GM12892 (cell line): ENCODE measurements around the gene USP48.
"Not testable (repeated sequence)": the region's sequence is repeated elsewhere in the genome, so short reads cannot be mapped to it uniquely, and the experiment has no call there.

Source experiments
- DNase-seq: peaks from one replicate; pipeline ENCODE4 v3.0.0; 2011; ENCODE audit not compliant: insufficient read length
- FAIRE-seq: peaks from 2 replicates; lab custom pipeline; 2011; peaks lifted over from hg19 to GRCh38; lab: Jason Lieb, UNC
- POLR2A ChIP-seq: IDR thresholded peaks from 2 replicates; pipeline ENCODE4 v1.6.1; 2011; ENCODE audit warnings: low read depth, low read length, control low read depth
- POLR2AphosphoS5 ChIP-seq: IDR thresholded peaks from 2 replicates; pipeline ENCODE4 v1.6.1; 2011; ENCODE audit warnings: low read depth, low read length, control low read depth
- TAF1 ChIP-seq: IDR thresholded peaks from 2 replicates; pipeline ENCODE4 v1.6.1; 2011; ENCODE audit warnings: low read depth, mild to moderate bottlenecking, control low read depth, low read length, borderline replicate concordance

Gene USP48

DNA sequence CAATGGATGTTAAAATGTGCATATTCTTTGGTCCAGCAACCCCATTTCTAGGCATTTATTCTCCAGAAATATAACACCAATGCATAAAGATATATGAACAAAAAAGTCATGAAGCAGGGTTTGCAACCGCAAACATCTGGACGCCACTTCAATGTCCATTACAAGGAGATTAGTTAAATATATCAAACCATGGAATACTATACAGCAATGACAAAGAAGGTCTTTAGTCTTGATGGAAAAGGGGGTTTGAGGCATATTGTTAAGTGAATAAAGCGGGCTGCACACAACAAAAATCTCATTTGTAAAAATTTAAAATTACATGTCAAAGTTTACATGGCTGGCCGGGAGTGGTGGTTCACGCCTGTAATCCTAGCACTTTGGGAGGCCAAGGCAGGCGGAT, 145.4 kb downstream of the USP48 start:
- no peak for FAIRE-seq
- DNase-seq = no peak
- TF ChIP-seq POLR2A (no peak), TAF1 (no peak), POLR2AphosphoS5 (no peak)

DNA sequence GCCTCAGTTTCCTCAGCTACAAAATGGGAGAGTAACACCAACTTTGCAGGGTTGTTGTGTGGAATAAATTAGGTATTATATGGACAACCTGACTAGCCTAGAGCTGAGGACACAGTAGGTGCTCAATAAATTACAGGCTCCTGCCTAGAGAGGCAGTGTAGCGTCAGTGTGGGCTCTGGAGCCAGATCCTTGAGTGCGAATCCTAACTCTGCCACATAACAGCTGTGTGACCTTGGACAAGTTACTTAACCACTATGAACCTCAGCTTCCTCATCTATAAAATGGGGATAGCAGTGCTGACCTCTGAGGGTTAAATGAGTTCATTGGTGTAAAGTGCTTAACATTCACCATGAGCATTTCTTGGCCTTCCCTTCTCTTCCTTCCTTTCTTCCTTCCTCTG, 146.9 kb downstream of the USP48 start:
- DNase-seq (no peak), FAIRE-seq (no peak)
- no peak for TF ChIP-seq POLR2A
- no peak for TF ChIP-seq TAF1
- TF ChIP-seq POLR2AphosphoS5 = no peak

DNA sequence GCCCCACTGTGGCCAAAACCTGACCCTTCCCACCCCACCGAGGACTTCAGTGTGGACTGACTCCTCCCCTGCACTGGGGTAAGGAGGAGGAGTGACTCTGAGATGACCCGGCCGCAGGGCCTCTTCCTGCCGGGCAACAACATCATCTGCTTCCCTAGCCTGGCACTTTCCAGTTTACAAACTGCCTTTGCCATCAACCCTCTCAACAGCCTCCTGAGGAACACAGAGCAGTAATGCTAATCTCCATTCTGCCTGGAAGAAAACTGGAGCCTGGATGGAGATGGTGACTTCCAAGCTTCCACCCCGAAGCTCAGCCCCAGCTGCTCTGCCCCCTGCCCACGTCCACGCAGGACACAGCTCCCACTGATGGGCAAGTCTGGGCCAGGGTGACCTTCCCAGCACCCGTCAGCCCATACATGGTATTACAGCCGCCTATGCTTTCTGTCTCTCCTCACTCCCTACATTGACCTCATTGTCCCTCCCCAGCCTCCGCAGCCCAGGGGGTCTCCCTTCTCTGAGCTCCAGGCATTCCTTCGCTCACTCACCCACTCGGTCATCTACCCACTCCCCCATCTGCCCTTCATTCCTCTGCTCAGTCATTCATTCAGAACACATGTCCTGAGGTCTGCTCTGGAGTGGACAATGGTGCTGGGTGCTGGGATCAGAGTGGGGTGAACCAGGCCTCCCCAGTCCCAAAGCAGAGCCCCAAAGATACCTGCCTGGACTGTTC, 148.0 kb downstream of the USP48 start:
- TF ChIP-seq POLR2AphosphoS5 = no peak
- no peak for FAIRE-seq
- no peak for DNase-seq

DNA sequence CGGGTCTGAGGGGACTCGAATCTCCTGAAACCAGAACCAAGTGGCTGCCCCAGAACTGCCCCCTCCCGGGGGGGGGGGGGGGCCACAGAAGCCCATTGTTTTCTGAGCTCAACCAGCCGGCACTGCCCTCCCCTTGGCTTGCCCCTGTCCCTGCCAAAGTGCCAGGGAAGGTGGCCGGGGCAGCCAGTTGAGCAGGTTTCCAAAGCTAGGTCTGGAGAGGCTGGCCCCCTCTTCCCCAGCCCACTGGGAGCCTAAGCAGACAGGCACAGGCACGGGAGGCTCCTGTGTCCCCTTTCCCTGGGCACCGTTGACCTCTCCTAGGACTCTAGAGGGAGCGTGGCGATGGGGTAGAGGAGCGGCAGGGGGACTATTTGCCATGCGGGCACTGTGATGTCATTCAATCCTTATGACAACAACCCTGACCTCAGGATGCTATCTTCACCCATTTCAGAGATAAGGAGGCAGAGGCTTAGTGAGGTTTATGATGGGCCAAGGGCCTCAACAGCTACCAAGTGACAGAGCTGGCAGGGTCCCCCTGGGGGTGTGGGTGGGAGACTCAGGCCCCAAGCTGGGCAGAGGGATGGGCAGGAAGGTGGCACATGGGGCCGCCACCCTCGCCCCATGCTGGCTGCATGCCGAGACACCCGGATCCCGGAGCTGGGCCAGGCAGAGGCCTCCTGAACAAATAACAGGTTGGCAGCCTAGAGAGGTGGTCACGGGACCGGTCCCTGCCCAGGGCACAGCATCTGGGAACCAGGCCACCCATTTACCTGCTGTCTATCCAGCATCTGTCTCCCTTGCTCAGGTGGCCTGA, 148.8 kb downstream of the USP48 start:
- TF ChIP-seq POLR2AphosphoS5 = no peak
- no peak for TF ChIP-seq TAF1
- TF ChIP-seq POLR2A = no peak
- no peak for DNase-seq

DNA sequence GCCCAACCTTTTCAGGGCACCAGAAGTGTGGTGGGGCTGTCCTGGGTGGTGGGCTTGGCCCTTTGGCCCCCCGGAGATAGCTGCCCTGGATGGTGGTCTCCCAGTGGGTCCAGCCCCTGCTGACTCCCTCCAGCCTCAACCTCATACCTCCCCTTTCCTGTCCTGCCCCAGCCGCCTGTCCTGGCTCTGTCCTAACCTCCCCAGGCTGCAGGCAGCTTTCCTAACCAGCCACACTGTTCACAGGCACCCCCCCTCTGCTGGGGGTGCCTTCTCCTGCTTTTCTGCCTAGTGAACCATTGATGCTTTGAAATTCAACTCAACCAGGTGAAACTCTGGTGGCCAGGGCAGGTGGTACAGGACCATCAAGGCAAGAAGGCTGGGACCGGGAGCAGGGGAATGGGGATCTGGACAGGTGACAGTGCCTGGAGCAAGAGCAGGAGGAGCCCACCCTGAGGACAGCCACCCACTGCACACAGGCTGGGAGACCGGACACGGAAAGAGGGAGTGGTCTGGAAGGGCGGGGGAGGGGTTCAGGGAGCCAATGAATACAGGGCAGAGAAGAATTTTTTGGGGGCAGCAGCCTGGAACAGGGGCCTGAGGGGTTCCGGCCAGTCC, 149.7 kb downstream of the USP48 start:
- TF ChIP-seq POLR2A (no peak), TAF1 (no peak), POLR2AphosphoS5 (no peak)
- DNase-seq = no peak
- FAIRE-seq = no peak

More for the DNA sequence above, 148.8 kb downstream of the USP48 start:
- no peak for FAIRE-seq

DNA sequence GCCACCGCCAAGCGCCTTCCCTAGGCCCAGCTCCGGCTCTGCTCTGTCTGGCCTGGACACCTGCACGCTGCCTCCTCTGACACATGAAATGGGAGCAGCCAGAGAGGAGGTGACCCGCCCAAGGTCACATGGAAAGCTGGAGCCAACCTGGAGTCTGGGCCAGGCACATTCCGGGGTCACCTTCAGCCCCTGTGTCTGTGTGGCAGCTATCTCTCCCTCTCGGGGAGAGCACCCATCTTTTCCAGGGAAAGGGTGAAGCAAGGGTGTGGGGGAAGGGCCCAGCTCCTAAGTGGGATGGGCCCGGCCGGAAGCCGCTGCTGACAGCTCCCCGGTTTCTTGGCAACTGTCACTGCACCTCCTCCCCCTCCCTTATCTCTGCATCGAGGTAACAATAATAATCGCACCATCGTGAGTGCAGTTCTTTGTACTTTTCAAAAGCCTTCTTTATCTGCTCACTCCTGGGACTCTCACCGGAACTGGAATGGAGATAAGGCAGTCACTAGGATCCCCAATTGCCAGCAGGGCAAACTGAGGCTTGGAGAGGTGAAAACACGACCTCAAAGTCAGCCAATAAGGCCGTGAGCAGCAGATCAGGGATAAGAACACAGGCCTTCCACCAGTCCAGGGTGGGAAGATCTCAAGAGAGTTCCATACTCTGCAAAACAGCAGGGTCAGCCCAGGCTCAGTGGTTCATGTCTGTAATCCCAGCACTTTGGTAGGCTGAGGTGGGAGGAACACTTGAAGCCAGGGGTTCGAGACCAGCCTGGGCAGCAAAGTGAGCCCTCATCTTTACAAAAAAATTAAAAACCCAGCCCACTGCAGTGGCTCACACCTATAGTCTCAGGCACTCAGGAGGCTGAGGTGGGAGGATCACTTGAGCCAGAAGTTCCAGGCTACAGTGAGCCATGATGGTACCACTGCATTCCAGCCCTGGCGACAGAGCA, 150.7 kb downstream of the USP48 start:
- TF ChIP-seq TAF1 (no peak), POLR2AphosphoS5 (no peak), POLR2A (no peak)
- FAIRE-seq = no peak
- no peak for DNase-seq

DNA sequence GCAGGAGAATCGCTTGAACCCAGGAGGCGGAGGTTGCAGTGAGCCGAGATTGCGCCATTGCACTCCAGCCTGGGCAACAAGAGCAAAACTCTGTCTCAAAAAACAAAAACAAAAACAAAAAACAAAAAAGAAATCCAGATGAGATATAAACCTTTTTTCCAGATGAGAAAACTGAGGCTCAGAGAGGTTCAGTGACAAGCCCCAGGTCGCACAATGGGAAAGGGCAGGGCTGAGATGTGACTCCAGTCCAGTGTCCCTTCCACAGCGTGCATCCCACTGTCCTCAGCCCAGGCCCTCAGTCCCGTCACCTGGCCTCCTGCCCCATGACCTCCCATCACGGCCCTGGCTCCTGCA, 151.4 kb downstream of the USP48 start:
- not testable (repeated sequence) for DNase-seq, FAIRE-seq

DNA sequence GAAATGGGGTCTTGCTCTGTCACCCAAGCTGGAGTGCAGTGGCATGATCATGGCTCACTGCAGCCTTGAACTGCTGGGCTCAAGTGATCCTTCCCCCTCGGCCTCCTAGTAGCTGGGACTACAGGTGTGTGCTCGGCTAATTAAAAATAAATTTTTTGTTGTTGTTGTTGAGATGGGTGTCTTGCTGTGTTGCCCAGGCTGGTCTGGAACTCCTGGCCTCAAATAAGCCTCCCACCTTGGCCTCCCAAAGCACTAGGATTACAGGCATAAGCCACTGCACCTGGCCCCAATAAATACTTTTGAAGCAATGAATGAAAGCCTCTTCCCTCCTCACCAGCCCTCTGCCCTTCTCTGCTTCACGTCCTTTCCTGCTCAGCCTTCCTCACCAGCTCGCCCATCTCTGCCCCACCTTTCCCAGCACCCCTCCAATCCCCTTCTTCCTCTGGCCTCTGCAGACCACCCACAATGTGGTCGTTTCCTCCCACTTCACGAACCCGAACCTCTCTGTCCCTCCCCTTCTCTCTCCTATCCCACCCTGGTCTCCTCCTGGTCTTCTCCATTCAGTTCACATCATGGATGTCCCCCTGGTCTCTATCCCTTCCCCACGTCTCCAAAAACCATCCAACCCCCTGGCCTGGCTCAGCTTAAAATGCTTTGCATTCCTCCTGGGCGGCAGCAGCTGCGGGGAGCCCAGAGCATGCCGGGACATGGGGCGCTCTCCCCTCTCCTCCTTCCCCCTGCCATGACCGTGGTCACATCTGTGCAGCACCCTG, 152.2 kb downstream of the USP48 start:
- FAIRE-seq = no peak
- no peak for TF ChIP-seq POLR2A
- no peak for TF ChIP-seq POLR2AphosphoS5
- TF ChIP-seq TAF1 = no peak

DNA sequence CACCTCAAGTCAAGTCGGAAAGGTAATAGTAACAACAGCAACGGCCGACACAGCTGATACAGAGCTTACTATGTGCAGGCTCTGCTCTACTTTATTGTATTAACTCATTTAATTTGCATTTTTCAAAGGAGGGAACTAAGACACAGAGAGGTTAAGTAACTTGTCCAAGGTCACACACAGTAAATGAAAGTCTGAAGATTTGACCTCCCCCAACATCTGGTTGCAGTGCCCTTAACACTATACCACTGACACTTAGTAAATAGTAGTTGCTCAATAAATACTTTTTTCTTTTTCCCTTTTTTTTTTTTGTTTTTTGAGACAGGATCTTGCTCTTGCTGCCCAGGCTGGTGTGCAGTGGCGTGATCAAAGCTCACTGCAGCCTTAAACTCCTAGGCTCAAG, 153.0 kb downstream of the USP48 start:
- DNase-seq (no peak), FAIRE-seq (no peak)
- TF ChIP-seq POLR2A (no peak), POLR2AphosphoS5 (no peak), TAF1 (no peak)

More for the DNA sequence above, 152.2 kb downstream of the USP48 start:
- DNase-seq = no peak

DNA sequence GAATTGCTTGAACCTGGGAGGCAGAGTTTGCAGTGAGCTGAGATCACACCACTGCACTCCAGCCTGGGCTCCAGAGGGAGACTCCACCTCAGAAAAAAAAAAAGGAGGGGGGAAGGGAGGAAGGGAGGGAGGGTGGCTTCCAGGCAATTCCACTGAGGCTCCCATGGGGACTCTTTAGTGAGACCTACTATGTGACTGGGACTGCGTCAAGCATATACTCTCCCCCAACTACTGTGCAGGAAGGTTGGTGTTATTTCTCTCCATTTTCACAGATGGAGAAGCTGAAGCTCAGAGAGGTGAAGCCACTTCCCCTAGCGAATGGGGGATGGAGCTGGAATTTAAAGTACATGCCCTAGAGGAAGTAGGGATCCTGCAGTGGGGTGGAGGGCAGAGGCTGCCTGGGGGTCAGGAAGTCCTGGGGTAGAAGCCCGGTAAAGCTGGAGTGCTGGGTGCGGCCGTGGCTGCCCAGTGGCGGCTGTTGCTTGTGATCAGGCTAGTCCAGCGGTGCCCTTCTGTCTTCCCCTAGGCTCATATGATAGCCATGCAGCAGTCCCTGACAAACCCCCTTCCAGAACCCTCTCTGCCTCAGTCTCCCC, 154.1 kb downstream of the USP48 start:
- DNase-seq = no peak
- no peak for TF ChIP-seq TAF1
- no peak for TF ChIP-seq POLR2AphosphoS5
- no peak for TF ChIP-seq POLR2A
- no peak for FAIRE-seq
